Cardiac fibroblast (primary cell): Measurements from ENCODE around the gene RTCA.
"Not testable (repeated sequence)": the region's sequence is repeated elsewhere in the genome, so short reads cannot be mapped to it uniquely, and the experiment has no call there.

Experiments
- DNase-seq, 2 donors: peaks; one replicate each; pipeline versions ENCODE4 v3.0.0 to v3.0.0-alpha.2; 2010; ENCODE audit warnings: low read depth in 2 of 2
- H3K4me3 ChIP-seq, 2 donors: replicated peaks in 1 of 2; 1 replicate in 1 of 2; 2 replicates in 1 of 2; pipeline ENCODE4 v1.5.1; 2011; ENCODE audit warnings: low read depth in 2 of 2, low read length in 2 of 2, mild to moderate bottlenecking in 2 of 2, moderate library complexity in 1 of 2
- CTCF ChIP-seq: IDR thresholded peaks from one replicate; pipeline ENCODE4 v1.5.1; 2011; ENCODE audit warnings: low read depth, mild to moderate bottlenecking, low read length, inconsistent platforms

Gene RTCA

GRCh38 chr1:100296140-100296539 is 30.1 kb downstream of the RTCA start:
- no peak for DNase-seq
- no peak overlapping the region for H3K4me3 ChIP-seq
- no peak for TF ChIP-seq CTCF

GRCh38 chr1:100296997-100297396 is 31.0 kb downstream of the RTCA start:
- not testable (repeated sequence) for H3K4me3 ChIP-seq, DNase-seq

GRCh38 chr1:100298512-100298911 is 32.5 kb downstream of the RTCA start:
- no peak for TF ChIP-seq CTCF
- DNase-seq = no peak
- H3K4me3 ChIP-seq = no peak overlapping the region

- no peak for TF ChIP-seq CTCF
- no peak overlapping the region for H3K4me3 ChIP-seq
- no peak for DNase-seq
Observed at GRCh38 chr1:100299521-100300222, 33.7 kb downstream of the RTCA start.

GRCh38 chr1:100300691-100301090 is 34.7 kb downstream of the RTCA start:
- no peak for DNase-seq
- no peak overlapping the region for H3K4me3 ChIP-seq
- TF ChIP-seq CTCF = no peak

GRCh38 chr1:100302739-100303138 is 36.7 kb downstream of the RTCA start:
- H3K4me3 ChIP-seq = no peak overlapping the region
- no peak for TF ChIP-seq CTCF
- no peak for DNase-seq

GRCh38 chr1:100304227-100304626 is 38.2 kb downstream of the RTCA start:
- no peak for DNase-seq
- no peak for TF ChIP-seq CTCF
- no peak overlapping the region for H3K4me3 ChIP-seq
